Kidney (tissue), 14 donors: ENCODE results near the gene ARHGEF10L. TPM values are rescaled to one million over a fixed set of nuclear protein-coding genes. Genes with fewer than 3 reads are reported as not detected.
A peak's percentile ranks its signal among the peaks of the same experiment; 100 is the strongest.

ENCODE experiments used
- DNase-seq, 5 donors: peaks; one replicate each; pipeline ENCODE4 v3.0.0-alpha.2; 2013 to 2020
- FAIRE-seq: peaks from 2 replicates; lab custom pipeline; 2012; peaks lifted over from hg19 to GRCh38; lab: Jason Lieb, UNC
- H3K27ac ChIP-seq, 2 donors: one replicate each; pipeline ENCODE4 v1.7.0; 2013; ENCODE audit warnings: low read depth in 2 of 2, low read length in 2 of 2, inconsistent platforms in 1 of 2
- H3K27me3 ChIP-seq: one replicate; pipeline ENCODE4 v1.7.1; 2013; ENCODE audit warnings: low read length, inconsistent platforms; ENCODE audit not compliant: control insufficient read depth, insufficient read depth
- H3K36me3 ChIP-seq, 3 donors: one replicate each; pipeline versions ENCODE4 v1.7.0 to v1.7.1; 2013; ENCODE audit warnings: low read length in 3 of 3, control low read depth in 1 of 3, inconsistent platforms in 1 of 3; ENCODE audit not compliant: insufficient read depth in 3 of 3, control insufficient read depth in 2 of 3
- H3K4me1 ChIP-seq, 3 donors: one replicate each; pipeline versions ENCODE4 v1.7.0 to v1.7.1; 2013; ENCODE audit warnings: low read length in 3 of 3, inconsistent platforms in 1 of 3, low read depth in 1 of 3; ENCODE audit not compliant: control insufficient read depth in 2 of 3, insufficient read depth in 2 of 3
- H3K4me3 ChIP-seq, 3 donors: one replicate each; pipeline versions ENCODE4 v1.7.0 to v1.8.1; 2013; ENCODE audit warnings: low read length in 3 of 3, control low read depth in 1 of 3, inconsistent platforms in 1 of 3
- H3K9ac ChIP-seq, 3 donors: one replicate each; pipeline versions ENCODE4 v1.7.0 to v1.7.1; 2013; ENCODE audit warnings: low read length in 3 of 3, control low read depth in 1 of 3, inconsistent platforms in 1 of 3
- H3K9me3 ChIP-seq, 3 donors: one replicate each; pipeline versions ENCODE4 v1.7.0 to v1.7.1; 2013; ENCODE audit warnings: low read length in 3 of 3, control low read depth in 1 of 3, inconsistent platforms in 1 of 3; ENCODE audit not compliant: control insufficient read depth in 2 of 3, insufficient read depth in 1 of 3
- CTCF ChIP-seq: IDR thresholded peaks from 3 replicates; pipeline ENCODE4 v1.5.1; 2012; ENCODE audit warnings: mild to moderate bottlenecking, moderate library complexity, borderline replicate concordance; ENCODE audit not compliant: insufficient read depth; ENCODE audit errors: extremely low read depth
- intact Hi-C: fragments of 100-400 bp; cut with DNase I; formaldehyde crosslinking; loops from one replicate; pipeline ENCODE4 v1.11.1; 2022
- polyA plus RNA-seq: library from polyadenylated mRNA; stranded (reverse); fragments of 350-450 nt; fragmentation: Illumina TruSeq; extraction: RNeasy Lipid Tissue Mini Kit (QIAGEN cat#74804); gene quantifications from one replicate; pipeline ENCODE4 v1.2.3, GENCODE V29; 2014; ENCODE audit warnings: low read depth, low replicate concordance; ENCODE audit not compliant: insufficient read depth
- total RNA-seq: library from RNA; stranded (reverse); fragmentation: NEBNext Ultra II Directional; extraction: Animal tissue kit (Norgen Biotek cat#: 25700); gene quantifications from one replicate; pipeline ENCODE4 v1.2.1, GENCODE V29; 2021
- donor health status: control.
- donor health status: control.
- donor health status: control.
- donor health status: control.
- donor health status: control.
- donor health status: DM: yes; HTN: yes; CAD: no.
- donor health status: Normal renal cell carcinoma (clear cell type).

The ARHGEF10L gene
- total and polyA plus RNA-seq, 2 donors from 2014 or later = 40.8 to 91.9 TPM

GRCh38 chr1:17649371-17650106 is 110.0 kb downstream of the ARHGEF10L start:
- intact Hi-C loops = no loop called here
- Histone ChIP-seq H3K9ac (no peak overlapping the region), H3K36me3 (peaks cover 0 to 60% (median 25%) of the 10 kb centered on the region in 3 donors), H3K4me3 (no peak overlapping the region), H3K9me3 (no peaks in the 10 kb centered on the region), H3K27me3 (no peaks in the 10 kb centered on the region), H3K27ac (no peak overlapping the region), H3K4me1 (no peaks in the 10 kb centered on the region)
- DNase-seq (no peak), FAIRE-seq (no peak)
- TF ChIP-seq CTCF = no peak

- H3K27ac ChIP-seq = no peak overlapping the region
- H3K27me3 ChIP-seq = no peaks in the 10 kb centered on the region
- FAIRE-seq (no peak), DNase-seq (no peak)
- peaks cover 3 to 80% (median 48%) of the 10 kb centered on the region in 3 donors for H3K36me3 ChIP-seq
- no peaks in the 10 kb centered on the region for H3K4me1 ChIP-seq
- intact Hi-C loops = no loop called here
- H3K4me3 ChIP-seq = no peak overlapping the region
- no peak overlapping the region for H3K9ac ChIP-seq
- H3K9me3 ChIP-seq = no peaks in the 10 kb centered on the region
- TF ChIP-seq CTCF = no peak
Observed at GRCh38 chr1:17653276-17653675, 113.8 kb downstream of the ARHGEF10L start.

GRCh38 chr1:17653728-17654351 is 114.3 kb downstream of the ARHGEF10L start:
- no peaks in the 10 kb centered on the region for H3K4me1 ChIP-seq
- H3K27me3 ChIP-seq = no peaks in the 10 kb centered on the region
- H3K9me3 ChIP-seq = no peaks in the 10 kb centered on the region
- FAIRE-seq (no peak), DNase-seq (peak in 4 of 5 donors; percentile 43 to 74 (median 55))
- intact Hi-C loops = no loop called here
- no peak overlapping the region for H3K9ac ChIP-seq
- H3K27ac ChIP-seq = no peak overlapping the region
- H3K36me3 ChIP-seq = peaks cover 5 to 82% (median 49%) of the 10 kb centered on the region in 3 donors
- peak; percentile 59 for TF ChIP-seq CTCF
- H3K4me3 ChIP-seq = no peak overlapping the region
